LoVo (cell line): ENCODE data around the gene NEDD4L.
A peak's percentile ranks its signal among the peaks of the same experiment; 100 is the strongest.

ENCODE experiments used
- DNase-seq: peaks from one replicate; pipeline ENCODE4 v3.0.0-alpha.2; 2016; ENCODE audit warnings: low spot score

Gene NEDD4L

DNA sequence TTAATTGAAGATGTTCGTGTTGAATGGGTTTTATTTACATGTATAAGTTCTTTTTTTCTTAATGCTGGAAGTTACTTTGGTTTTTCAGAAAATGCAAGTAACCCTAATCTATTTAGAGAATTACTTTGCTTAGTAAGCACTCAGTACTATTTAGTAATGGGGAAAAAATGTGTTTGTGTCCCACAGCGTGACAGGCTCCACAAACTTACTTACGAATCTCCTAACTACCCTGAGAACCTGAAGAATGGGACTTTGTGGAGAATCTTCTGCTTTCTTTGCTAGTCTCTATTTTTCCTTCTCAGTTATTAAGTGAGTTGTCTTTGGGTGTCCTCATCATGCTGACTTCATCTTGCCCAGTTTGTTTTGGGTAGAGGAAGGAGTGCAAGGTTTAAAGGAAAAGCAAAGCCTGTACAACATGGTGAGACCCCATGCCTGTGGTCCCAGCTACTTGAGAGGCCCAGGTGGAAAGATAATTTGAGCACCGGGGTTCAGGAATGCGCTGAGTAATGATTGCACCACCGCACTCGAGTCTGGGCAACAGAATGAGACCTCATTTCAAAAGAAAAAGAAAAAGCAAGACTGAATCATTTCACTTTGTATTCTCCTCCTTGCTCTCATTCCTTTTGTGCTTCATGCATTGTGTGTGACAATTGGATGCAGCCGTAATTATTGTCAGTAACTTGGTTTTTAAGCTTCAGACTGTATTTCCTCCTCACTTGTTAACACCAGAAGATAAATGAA, 10.2 kb downstream of the NEDD4L start:
- peak; percentile 12 for DNase-seq

DNA sequence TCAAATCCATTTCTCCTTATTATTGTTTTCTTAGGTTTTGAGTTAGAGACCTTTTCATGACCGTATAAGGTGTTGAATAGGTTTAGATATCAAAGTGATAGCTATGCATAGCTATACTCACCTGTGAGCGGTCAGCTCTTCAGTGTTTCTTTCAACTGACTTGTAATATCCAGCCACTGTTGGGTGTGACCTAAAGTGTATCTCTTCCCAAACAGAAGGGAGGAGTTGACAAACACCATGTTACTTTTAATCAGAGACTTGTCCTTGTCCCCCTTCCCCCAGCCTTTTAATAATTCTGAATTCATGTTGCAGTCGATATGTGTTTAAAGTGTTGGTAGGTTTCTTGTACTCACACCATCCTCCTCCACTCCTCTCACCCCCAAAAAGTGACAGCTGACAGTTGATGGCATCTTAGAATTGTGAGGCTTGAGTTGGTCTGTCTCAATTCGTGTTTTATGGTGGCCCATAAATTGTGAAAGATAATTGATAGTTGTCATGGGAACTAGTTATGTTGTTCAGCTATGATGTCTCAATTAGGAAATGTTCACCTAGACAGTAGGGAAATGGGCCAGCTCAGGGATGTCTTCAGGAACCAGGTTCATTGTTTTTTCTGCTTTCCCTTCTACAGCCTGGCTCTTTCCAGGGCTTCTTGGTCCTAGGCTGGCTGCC, 12.0 kb downstream of the NEDD4L start:
- DNase-seq: no peak

DNA sequence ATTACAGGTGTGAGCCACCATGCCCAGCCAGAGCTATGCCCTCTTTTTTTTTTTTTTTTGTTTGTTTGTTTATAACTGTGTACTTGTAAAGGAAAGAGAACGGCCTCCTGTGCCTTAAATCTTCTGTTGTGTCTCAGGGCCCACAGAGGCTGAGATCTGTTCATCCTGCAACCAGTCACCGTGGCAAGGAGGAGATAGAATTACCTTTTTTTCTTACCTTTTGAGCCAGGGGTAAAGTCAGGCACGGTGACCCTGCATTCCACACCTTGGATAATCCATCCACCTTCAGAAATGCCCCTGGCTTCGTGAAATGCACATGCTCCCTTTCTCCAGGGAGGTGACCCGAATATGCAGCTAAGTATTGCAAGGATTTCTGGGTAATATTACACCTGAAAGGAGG, 12.8 kb downstream of the NEDD4L start:
- DNase-seq: no peak

DNA sequence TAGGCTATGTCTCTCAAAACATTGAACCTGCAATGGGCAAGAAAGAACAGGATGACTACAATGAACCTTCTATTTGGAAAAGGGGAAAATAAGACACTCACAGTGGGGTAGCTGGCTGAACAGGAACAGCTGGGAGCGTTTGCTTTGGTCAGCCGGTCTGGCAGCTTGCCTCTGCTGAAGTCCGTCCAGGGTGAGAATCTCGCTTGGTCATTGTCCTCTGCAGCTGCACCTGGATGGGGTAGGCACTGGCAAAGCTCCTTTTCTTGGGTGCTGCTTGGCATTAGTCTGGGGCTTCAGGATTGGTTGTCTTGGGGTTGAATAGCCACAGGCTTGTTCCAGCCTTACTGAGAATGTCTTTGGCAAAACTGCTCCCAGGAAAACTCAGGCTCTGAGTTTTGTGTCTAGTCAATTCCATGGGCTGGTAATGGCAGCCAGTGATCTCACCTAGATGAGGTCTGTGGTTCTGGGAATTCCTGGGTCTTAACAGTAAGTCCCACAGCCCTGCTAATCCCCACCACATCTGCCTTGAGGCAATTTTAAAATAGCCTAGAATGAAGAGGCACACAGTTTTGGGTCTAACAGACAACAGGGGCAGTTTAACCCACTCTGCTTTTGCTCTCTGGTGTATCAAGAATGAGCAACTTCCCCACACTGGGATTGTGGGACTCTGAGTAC, 13.4 kb downstream of the NEDD4L start:
- DNase-seq: no peak

DNA sequence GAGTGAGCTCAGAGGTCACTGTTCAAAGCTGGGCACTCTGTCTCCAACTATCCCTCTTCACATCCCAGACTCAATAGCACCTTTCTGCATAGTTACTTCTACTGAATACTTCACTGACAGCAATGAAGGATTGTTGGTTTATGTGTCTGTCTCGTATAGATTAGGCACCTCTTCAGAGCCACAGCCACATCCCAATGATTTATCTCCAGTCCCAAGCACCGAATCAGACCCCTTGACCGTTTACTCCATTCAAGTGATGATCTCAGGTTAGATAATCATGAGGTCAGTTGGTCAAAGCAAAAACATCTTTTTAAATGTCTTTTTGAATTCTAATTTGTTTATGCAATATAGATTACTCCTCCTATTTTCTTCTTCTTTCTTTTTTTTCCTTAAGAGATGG, 14.7 kb downstream of the NEDD4L start:
- no peak for DNase-seq

DNA sequence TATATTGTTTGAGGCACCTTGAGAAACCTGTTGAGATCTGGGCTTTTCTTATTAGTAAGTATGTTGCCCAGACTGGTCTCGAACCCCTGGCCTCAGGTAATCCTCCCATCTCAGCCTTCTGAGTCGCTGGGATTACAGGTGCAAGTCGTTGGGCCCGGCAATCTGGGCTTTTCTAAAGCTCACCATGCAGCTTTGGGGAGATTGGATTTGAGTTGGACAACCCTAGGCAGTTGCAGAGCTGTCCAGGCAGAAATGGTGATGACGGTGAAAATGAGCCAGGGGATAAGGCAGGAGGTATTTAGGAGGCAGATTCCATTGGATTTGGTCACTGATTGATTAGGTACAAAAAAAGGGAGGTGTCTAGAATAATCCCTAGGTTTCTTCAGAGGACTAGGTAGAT, 16.2 kb downstream of the NEDD4L start:
- no peak for DNase-seq

DNA sequence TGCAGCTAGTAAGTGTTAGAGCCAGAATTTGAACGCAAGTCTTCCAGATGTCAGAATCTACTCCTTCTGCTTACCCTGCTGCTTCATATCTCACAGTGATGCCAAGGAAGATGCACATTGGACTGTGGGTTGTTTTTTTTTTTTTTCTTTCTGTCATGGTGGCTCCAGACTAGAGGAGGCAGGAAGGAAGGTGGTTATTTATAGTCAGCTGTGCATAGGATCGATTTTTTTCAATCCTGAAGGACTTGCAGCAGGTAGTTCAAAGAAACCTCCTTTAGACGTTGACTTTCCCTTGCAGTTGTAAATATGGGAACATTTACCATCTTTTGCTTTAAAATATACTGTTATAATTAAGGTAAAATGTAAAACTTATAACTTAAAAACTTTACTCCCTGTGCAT, 17.3 kb downstream of the NEDD4L start:
- no peak for DNase-seq

DNA sequence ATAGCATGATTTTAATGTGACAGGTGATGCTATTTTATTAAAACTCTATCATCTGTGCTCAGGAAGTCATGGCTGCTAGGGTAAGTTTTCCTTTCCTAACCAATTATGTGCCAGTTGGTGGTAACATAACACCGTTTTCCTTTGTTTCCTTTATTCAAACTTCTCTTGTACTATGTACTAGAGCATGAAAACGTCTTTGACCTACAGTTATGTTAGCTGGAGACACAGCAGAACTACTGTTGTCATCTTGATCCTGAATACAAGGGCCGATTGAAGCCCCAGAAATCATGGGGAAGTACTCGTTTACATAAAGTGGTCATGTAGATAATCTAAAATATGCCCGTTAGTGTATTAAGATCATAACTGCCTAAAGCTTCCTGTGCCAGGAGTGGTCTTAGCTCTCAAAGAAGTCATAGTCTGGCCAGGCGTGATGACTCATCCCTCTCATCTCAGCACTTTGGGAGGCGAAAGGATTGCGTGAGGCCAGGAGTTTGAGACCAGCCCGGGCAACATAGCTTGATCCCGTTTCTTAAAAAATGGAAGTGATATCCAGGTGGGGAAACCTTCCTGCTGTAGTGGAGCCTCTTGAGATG, 20.5 kb downstream of the NEDD4L start:
- no peak for DNase-seq

DNA sequence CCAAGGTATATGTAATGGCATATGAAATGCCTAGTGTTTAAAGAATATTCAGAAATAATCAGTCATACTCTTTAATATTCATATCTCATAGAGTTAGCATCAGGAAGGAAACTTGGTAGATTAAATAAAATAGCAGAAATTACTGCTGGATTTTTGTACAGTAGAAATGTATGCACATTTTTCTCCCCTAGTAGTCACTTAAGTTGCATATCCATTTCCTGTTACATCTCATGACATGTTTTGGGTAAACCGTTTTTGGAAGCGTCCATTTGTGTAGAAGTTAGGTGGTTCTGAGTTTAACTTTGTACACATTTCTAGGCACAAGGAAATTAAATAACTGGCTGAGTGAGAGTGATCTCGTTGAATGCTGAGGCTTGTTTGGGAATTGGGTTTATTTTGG, 21.9 kb downstream of the NEDD4L start:
- no peak for DNase-seq

DNA sequence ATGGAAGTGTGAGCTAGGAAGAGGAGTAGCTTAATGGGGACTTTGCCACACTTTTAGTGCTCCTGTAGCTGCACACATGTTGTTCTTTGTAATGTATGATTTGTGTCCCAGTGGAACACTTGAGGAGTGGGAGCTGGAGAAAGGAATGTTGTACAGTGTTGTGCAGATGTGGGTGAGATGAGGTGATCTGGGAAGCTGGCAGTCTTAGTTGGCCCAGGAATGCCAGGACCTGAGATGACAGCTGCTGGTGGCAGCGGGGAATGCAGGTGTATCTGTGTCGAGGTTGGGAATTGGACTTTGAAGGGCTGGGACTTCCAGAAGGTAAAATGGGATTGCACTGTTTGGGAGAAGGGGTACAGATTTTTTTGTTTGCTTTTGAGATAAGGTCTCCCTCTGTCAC, 23.6 kb downstream of the NEDD4L start:
- no peak for DNase-seq

DNA sequence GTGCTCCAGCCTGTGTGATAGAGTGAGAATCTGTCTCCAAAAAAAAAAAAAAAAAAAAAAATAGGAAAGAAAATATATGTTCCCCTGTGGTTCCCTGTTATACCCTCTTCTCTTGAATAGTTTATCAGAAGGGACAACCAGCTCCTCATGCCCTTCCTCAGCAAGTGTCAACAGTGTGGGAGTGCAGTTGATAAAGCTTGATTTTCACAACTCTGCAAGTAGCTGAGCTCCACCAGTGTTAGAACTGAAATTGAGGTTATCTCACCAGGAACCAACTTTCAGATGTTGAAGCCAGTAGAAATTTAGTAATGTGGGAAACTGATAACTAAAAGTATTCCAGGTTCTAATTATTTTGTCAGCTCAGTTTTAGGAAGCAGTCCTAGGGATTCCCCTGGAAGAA, 25.1 kb downstream of the NEDD4L start:
- DNase-seq: no peak

DNA sequence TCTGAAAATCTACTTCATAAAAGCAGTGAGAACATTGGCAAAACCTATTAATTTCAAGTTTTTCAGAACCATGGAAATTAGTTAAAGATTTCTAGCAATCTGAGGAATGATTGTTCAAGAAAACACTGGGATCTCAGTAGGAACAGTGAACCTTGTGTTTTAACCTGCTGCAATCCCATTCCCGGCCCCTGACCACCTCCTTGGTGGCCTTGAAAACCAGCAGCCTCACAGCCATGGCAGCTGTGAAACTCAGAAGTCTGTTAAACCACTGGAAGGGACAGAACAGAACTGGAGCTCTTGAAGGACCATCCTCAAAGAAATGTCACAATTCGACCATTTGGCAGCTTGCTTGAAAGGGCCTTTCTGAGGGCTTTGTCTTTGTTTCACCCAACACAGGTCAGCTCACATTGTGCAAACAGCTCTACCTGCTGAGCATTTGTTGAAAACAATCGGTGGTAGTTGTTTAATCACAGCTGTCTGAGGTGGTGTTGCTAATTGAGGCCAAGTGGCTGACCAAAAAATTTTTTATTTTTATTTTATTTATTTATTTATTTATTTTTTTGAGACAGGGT, 25.8 kb downstream of the NEDD4L start:
- DNase-seq: no peak

DNA sequence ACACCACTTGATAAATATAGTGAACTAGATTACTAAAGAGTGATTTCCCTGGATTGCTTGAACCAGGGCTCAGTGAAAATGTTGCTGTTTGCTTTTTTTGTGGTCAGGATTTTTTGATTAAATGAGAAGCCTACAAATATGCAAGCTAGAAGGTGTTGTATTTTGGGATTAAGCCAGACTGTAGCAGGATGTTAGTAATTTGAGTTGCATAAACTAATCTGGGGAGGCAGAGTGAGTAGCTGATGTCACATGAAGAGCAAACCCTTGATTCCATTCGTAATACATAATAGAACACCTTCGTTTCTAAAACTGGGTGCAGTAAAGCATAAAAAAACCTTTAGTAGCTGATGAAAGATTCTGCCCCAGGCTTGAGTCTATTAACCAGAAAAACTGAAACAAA, 32.0 kb downstream of the NEDD4L start:
- no peak for DNase-seq

DNA sequence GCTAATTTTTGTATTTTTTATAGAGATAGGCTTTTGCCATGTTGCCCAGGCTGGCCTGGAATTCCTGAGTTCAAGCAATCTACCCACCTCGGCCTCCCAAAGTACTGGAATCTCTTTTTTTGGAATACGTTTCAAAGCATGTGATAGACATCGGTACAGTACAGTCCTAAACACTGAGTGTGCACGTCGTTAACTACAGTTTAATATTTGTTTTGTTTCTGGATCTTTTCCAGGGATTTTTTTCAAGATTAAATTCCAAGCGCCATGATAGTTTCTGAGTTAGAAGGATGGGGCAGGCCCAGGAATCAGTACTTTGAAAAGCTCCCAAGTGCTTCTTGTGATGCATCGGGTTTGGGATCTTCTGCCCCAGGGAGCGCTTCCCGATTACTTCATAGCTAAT, 33.3 kb downstream of the NEDD4L start:
- no peak for DNase-seq

DNA sequence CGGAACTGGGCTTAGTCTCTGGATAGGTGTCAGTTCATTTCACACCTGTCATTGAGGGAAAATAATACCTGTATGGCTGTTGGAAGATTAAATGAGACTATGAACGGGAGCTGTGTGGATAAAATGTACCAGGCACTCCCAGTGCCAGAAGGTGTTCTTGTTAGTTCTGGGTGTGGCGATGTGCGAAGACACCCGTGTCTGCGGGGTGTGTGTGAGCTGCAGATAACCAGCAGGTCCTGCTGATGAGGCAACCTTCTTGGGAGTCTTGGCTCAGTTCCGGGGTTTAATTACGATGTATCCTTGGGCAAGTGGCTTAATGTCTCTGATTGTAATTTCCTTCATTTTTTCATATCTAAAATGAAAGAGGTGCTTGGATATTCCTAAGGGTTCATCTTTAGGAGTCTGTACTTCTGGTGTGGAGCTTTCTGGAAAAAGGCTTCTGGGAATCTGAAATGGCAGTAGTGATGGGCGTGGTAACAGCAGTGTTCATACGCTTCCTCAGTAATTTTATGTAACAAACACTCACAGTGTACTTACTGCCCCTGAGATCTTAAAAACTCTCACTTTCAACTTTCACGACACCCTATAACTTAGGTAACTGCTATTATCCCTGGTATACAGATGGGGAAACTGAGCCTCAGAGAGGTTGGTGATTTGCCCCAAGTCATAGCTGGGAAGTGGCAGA, 35.0 kb downstream of the NEDD4L start:
- DNase-seq: no peak

DNA sequence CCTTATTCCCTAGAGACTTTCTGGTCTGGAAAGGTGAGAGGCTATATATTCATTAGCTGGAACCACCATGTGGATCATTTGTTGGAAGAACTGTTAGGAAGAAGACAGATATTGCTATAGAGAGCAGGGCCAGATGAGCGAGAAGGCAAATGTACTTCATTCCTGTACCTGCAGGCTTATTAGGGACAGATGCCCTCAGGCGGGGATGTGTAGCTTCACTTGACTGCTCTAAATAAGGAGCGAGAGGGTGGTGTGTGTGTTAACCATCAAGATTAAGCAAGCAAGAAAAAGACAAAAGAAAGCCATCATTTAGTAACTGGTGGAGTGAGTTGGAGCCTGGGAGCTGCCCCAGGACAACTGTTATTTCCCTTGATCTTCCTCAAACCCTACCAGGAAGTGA, 36.4 kb downstream of the NEDD4L start:
- no peak for DNase-seq

DNA sequence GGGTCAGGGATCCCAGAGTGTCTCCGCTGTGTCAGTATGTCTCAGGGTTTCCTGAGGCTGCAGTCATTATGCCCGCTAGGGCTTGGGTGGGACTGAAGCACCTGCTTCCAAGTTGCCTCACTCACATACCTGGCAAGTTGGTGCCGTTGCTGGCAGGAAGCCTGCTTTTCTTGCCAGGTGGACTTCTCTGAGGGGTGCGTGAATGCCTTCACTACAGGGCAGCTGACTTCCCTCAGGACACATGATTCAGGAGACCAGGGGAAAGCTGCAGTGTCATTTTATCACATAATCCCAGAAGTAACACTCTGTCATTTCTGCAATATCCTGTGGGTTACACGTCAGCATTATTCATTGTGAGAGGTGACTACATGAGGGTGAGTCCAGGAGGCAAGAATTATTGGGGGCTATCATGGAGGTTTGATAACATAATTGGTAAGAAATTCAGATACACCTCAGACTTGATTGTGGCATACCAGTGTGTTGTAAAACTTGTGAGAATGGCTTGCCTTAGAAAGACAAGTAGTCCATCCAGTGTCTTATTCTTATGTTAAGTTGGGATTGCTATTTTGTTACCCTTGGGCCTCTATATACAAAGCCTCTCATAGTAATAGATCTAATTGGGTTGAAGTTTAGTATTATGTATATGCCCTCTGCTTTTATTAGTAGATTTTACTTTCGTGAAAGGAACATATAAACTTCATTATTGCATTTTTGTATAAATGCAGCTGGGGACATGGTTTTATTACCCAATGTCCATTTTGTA, 44.1 kb downstream of the NEDD4L start:
- DNase-seq: no peak

DNA sequence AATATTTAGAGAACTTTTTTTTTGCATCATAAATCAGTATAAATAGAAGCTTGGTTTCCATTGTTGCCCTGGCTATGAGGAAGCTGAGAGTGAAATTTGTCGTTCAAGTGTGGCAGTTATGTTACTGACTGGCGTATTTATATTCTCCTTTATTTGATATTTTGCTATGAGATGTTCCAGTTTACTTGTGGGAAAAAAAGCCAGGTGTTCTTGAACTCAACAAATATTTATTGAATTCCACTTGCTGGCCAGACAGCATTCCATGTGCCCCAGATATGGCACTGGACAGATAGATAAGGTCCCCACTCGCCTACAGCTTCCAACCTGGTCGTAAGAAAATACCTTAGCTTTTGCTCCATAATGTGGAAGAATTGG, 44.7 kb downstream of the NEDD4L start:
- DNase-seq: no peak

DNA sequence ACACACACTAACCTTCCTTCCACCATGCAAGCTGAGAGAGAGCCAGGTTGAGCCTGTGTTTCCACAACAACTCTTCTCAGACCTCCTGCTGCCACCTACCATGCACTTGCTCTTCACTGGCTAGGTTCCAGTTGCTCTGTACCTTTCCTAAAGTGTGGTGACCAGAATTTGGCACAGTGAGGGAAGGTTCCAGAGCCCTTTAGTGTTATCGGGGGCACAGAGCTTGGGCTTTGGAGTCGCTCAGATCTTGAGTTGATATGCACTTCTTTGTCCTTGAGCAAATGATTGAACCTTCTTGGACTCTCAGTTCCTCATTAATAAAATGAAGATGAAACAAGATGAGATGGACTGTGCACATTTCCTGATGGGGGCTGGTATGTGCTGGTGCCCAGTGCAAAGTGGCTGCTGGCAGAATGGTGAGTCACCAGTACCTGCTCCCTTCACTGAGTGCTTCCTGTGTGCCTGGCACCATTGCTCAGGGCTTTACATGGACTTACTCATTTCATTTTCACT, 47.1 kb downstream of the NEDD4L start:
- DNase-seq: peak; percentile 10

DNA sequence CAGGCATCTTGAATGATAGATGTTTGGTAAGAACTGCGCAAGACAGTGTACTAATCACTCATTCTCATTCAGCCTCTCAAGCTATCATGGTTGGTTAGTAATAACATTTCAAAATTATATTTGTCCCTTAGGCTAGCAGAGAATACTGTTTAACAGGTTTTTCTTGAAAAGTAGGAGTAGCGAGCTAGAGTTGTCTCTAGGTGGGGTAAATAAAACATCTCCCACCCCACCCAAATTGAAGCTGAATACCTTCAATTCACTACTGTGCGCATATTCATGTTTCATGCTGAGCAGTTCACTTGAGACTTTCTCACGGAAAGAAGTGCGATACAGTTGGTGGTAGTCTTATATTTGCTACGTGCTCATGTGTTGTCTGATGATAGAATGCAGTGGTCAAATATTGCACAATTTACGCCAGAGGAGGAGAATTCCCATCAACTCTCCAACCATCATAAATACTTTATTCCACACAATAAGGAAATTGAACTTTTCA, 49.3 kb downstream of the NEDD4L start:
- no peak for DNase-seq

DNA sequence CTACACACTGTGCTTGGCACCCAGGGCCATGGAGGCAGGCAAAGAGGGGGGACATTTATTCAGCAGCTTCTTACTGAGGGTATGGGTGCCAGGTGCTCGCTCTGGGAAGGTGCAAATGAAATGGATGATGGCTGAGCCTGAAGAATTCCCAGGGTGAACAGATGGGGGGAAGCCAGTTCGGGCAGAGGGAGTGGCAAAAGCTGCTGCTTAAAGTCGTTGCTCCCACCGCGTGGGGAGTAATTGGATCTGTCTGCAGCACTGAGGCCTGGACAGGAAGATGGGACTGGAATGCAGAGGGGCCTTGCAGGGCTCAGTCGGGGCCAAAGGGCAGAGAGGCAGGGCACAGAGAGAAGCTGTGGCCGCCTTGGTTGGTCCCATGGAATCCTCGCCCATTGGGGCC, 51.2 kb downstream of the NEDD4L start:
- DNase-seq: no peak
